HepG2 (cell line): ENCODE results near the gene RXYLT1. TPM values are rescaled to one million over a fixed set of nuclear protein-coding genes. Genes with fewer than 3 reads are reported as not detected.

Experiments used
- polyA plus RNA-seq, 8 experiments: library from polyadenylated mRNA; depleted of rRNA in 3 of 8; stranded (reverse) in 7 of 8; unstranded in 1 of 8; fragments of >200 nt; fragmentation: Illumina TruSeq in 4 of 8; extraction: Trizol in 4 of 8; gene quantifications; 2 replicates each; pipeline versions ENCODE4 v1.2.1 to v1.2.3, GENCODE V29; 2011 to 2016; ENCODE audit warnings: low read depth in 4 of 8, missing spikeins in 1 of 8, mixed read lengths in 1 of 8; ENCODE audit not compliant: insufficient read depth in 1 of 8
- small RNA-seq, 3 experiments: library from RNA; depleted of rRNA; stranded (forward); fragments of <200 nt; gene quantifications; one replicate each; pipeline ENCODE3, GENCODE V24; 2012; ENCODE audit warnings: low read depth in 2 of 3, low replicate concordance in 1 of 3; ENCODE audit not compliant: insufficient read length in 3 of 3, insufficient read depth in 2 of 3
- total RNA-seq, 5 experiments: library from RNA; depleted of rRNA; stranded (reverse); fragments of >200 nt; fragmentation: Illumina TruSeq; extraction: Trizol; gene quantifications; 2 replicates each; pipeline ENCODE4 v1.2.3, GENCODE V29; 2016; ENCODE audit warnings: low read depth in 1 of 5

The RXYLT1 gene
- total and polyA plus RNA-seq, 2 of the 13 experiments (the other 11 are each of a cell fraction or from before 2014, with no cell fraction given) = 8.3 to 15.5 TPM

Small RNA genes lying within 50 kb of the gene (small RNA-seq; reads per million reads assigned to genes)
- gene AC084357.1 = 0 reads per million in 3 experiments

Other genes with a start within 250 kb of the RXYLT1 start
- not detected in 2 replicates for gene DPY19L2, start 111.4 kb upstream of the RXYLT1 start, total RNA-seq (2016; rRNA removed; fragmentation: Illumina TruSeq; extraction: Trizol)
- gene DPY19L2, start 111.4 kb upstream of the RXYLT1 start, polyA plus RNA-seq (2011; rRNA removed) = not detected in 2 replicates
- gene SRGAP1, start 64.8 kb downstream of the RXYLT1 start, total RNA-seq (2016; rRNA removed; fragmentation: Illumina TruSeq; extraction: Trizol) = 1.6 and 1.8 TPM in 2 replicates
- gene SRGAP1, start 64.8 kb downstream of the RXYLT1 start, polyA plus RNA-seq (2011; rRNA removed) = 3.1 and 3.4 TPM in 2 replicates